Effector memory CD4-positive, alpha-beta T cell (primary cell): ENCODE data around the gene PTPRE.

ENCODE experiments used
- DNase-seq, 3 donors: peaks; one replicate each; pipeline ENCODE4 v3.0.0-alpha.2; 2020
- H3K27ac ChIP-seq: 2 replicates; pipeline ENCODE4 v1.7.0; 2013; ENCODE audit warnings: mild to moderate bottlenecking, low read length, moderate library complexity; ENCODE audit not compliant: insufficient read depth, poor library complexity, severe bottlenecking
- H3K27me3 ChIP-seq: replicated peaks from 2 replicates; pipeline ENCODE4 v1.7.0; 2013; ENCODE audit warnings: mild to moderate bottlenecking, low read length; ENCODE audit not compliant: insufficient read depth, control insufficient read depth, poor library complexity, severe bottlenecking
- H3K36me3 ChIP-seq: 2 replicates; pipeline ENCODE4 v1.7.0; 2013; ENCODE audit warnings: mild to moderate bottlenecking, low read length, moderate library complexity; ENCODE audit not compliant: control insufficient read depth, insufficient read depth
- H3K4me1 ChIP-seq: 2 replicates; pipeline ENCODE4 v1.7.0; 2013; ENCODE audit warnings: low read length, mild to moderate bottlenecking; ENCODE audit not compliant: control insufficient read depth, insufficient read depth, poor library complexity, severe bottlenecking
- H3K4me3 ChIP-seq: 2 replicates; pipeline ENCODE4 v1.7.0; 2013; ENCODE audit warnings: low read length, low read depth, mild to moderate bottlenecking; ENCODE audit not compliant: insufficient read depth, poor library complexity, severe bottlenecking
- H3K9me3 ChIP-seq: 2 replicates; pipeline ENCODE4 v1.7.0; 2013; ENCODE audit warnings: mild to moderate bottlenecking, low read length, moderate library complexity; ENCODE audit not compliant: control insufficient read depth

The PTPRE gene

DNA sequence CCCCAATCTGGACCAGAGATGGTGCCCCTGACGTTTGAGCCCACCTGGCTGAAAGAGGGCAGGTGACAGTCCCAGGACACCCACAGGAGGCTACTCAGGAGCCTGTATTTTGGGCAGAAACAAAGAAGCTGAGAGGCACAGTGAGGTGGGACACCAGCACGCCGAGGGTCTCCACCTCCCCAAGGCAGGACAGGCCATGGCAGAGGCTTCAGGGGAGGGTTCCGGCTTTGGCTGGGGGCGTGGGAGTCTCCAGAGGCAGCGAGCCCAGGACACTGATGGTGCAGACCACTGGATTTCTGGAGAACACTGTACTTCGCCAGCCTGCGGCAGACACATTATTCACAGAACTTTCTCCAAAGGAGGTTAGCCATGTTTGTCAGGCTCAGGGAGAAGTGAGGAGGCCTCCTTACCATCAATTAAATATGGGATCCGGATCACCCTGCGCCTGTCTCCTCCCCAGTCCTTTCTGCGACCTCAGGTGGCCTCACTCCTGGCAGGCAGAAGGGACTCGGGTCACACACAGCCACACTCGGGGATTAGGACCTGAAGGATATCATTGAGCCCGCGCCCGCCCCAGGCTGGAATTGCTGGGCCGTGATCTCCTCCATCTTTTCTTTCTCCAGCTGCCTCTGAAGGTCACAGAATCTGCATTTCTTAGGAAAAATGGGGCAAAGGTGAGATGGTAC, 121.1 kb downstream of the PTPRE start:
- no peaks in the 10 kb centered on the region for H3K36me3 ChIP-seq
- H3K27me3 ChIP-seq = no peaks in the 10 kb centered on the region
- H3K27ac ChIP-seq = no peak overlapping the region
- H3K4me3 ChIP-seq = no peak overlapping the region
- H3K4me1 ChIP-seq = no peaks in the 10 kb centered on the region
- H3K9me3 ChIP-seq = no peaks in the 10 kb centered on the region
- no peak for DNase-seq

DNA sequence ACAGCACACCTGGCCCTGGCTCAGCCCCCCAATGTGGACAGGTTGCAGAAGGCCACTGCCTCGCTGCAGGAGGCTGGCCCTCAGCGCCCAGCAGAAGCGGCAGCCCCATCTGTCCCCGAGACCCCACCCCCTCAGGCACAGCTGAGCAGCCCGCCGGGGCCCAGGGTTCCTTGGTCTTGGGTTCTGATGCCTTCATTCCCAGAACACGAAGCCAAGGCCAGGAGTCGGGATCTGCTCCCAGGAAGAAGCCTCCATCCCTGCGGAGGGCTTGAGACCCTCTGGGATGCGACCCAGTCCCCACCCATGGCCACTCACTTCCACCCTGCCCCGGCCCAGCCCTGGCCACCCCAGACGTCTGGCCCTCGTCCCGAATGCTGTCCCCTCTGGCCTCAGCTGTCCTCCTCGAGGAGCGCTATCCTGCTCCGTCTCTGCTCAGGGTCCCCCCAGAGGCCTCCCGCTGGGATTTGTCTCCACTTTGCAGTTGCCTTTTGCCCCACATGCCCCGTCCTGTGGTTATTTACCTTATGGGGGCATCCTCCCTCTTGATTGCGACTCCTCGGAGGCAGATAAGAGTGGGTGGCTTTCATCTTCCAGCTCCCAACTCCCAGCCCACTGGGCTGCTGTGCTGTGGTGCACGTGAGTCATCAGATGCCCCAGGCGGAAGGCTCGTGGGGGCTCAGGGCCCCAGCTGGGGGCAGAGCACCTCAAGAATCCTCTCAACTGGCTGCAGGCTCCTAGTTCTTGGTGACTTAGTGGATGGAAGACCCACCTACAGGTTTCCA, 121.8 kb downstream of the PTPRE start:
- Histone ChIP-seq H3K9me3 (no peaks in the 10 kb centered on the region), H3K27me3 (no peaks in the 10 kb centered on the region), H3K27ac (no peak overlapping the region), H3K4me1 (no peaks in the 10 kb centered on the region), H3K4me3 (no peak overlapping the region), H3K36me3 (no peaks in the 10 kb centered on the region)
- DNase-seq = no peak

DNA sequence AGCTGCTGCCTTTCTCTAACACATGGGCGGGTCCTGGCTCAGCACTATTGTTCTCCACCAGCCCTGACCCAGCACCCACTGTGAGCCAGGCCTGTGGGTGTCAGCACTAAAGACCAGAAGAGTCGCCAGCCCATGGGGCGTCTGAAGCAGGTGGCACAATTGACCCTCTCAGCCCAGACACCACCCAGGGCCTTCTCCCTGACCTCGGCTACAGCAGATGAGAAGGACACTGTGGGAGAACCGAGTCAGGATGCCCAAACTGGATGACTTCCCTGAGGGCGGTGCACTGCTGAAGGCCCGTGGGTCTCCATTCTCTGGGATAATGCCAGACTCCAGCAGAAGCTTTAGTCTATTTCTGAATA, 122.4 kb downstream of the PTPRE start:
- Histone ChIP-seq H3K4me1 (no peaks in the 10 kb centered on the region), H3K4me3 (no peak overlapping the region), H3K27ac (no peak overlapping the region), H3K9me3 (no peaks in the 10 kb centered on the region), H3K36me3 (no peaks in the 10 kb centered on the region), H3K27me3 (no peaks in the 10 kb centered on the region)
- DNase-seq = no peak

- no peaks in the 10 kb centered on the region for H3K4me1 ChIP-seq
- H3K36me3 ChIP-seq = no peaks in the 10 kb centered on the region
- H3K4me3 ChIP-seq = no peak overlapping the region
- no peaks in the 10 kb centered on the region for H3K9me3 ChIP-seq
- DNase-seq = no peak
- H3K27ac ChIP-seq = no peak overlapping the region
- no peaks in the 10 kb centered on the region for H3K27me3 ChIP-seq
Observed at GRCh38 chr10:128029731-128030369, 122.9 kb downstream of the PTPRE start.

DNA sequence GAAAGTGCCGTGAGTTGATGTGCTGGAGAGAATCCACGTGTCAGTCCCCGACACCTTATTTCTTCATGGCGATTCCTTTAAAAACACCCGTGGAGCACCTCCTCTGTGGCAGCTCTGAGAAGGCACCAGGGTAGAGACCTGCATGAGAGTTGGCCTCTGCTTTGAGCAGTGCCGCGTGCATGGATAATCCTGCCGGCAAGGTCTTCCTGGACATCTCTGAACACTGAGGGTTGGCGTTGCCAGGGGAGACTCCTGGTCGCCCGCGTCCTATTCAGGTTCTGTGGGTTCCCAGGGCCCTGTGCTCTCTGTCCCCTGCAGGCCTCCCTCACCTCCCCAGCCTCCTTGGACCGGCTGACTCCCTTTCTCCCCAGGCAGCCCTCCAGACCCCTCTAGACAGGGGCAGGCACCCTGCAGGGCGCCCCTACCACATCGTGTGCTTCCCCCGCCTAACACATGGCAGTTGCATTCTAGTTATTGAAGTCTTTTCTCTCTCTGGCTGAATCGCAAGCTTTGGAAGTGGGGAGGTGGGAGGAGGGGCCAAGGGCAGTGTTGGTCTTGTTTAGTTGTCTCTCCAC, 123.7 kb downstream of the PTPRE start:
- H3K9me3 ChIP-seq = no peaks in the 10 kb centered on the region
- no peaks in the 10 kb centered on the region for H3K27me3 ChIP-seq
- no peak overlapping the region for H3K27ac ChIP-seq
- H3K4me3 ChIP-seq = no peak overlapping the region
- no peaks in the 10 kb centered on the region for H3K36me3 ChIP-seq
- H3K4me1 ChIP-seq = no peaks in the 10 kb centered on the region
- no peak for DNase-seq

- Histone ChIP-seq H3K4me3 (no peak overlapping the region), H3K27ac (no peak overlapping the region), H3K4me1 (no peaks in the 10 kb centered on the region), H3K36me3 (no peaks in the 10 kb centered on the region), H3K9me3 (no peaks in the 10 kb centered on the region), H3K27me3 (no peaks in the 10 kb centered on the region)
- no peak for DNase-seq
Observed at GRCh38 chr10:128031216-128031615, 124.3 kb downstream of the PTPRE start.

DNA sequence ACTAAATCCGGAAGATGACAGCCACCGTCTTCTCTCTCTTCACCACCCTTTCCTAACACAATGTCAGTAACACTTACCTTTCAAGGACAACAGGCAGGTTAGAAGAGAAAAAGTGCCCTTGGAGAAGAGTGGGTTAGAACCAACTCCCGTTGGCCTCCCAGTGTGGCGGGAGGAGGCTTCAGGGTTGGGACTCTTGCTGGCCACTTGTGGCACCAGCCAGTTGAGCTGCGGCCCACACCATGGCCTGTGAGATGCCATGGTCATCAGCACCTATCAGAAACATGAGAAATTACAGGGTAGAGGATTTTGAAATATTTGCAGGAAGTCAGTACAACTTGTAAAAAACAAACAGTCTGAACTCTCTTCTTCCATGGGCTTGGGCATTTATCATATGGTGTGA, 125.6 kb downstream of the PTPRE start:
- no peak for DNase-seq
- no peaks in the 10 kb centered on the region for H3K9me3 ChIP-seq
- H3K27me3 ChIP-seq = no peaks in the 10 kb centered on the region
- no peak overlapping the region for H3K4me3 ChIP-seq
- H3K27ac ChIP-seq = no peak overlapping the region
- H3K36me3 ChIP-seq = no peaks in the 10 kb centered on the region
- H3K4me1 ChIP-seq = no peaks in the 10 kb centered on the region

- H3K9me3 ChIP-seq = no peaks in the 10 kb centered on the region
- H3K27me3 ChIP-seq = no peaks in the 10 kb centered on the region
- DNase-seq = peak; percentile 22 to 51 (median 35)
- H3K27ac ChIP-seq = no peak overlapping the region
- H3K4me1 ChIP-seq = no peaks in the 10 kb centered on the region
- no peaks in the 10 kb centered on the region for H3K36me3 ChIP-seq
- H3K4me3 ChIP-seq = no peak overlapping the region
Observed at GRCh38 chr10:128035557-128035973, 128.7 kb downstream of the PTPRE start.

DNA sequence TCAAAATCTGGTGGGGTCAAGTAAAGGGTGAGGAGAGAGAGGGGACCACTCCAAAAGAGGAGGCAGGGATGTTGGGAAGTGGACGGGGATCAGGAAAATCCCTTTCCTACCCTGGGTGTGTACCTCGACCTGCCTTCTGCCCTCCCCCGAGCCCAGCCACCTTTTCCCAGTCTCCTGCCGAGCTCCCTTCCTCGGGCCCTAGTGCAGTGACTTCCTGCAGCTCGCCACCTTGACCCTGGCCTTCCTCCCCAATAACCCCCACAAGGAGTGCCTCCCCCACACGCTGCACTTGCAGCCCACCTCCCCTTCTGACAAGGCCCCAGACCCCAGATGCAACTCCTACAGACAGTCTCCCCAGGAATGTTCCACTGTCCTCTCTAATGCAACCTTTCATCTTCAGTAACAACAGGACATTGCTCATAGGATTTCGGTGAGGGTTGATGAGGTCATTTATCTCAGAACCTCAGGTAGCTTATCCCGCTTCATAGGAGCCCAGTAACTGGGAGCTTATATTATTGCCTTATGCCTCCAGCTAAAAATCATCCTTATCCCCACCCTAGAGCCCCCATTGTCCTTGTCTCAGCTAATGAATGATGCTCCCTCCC, 129.2 kb downstream of the PTPRE start:
- no peak overlapping the region for H3K4me3 ChIP-seq
- H3K9me3 ChIP-seq = no peaks in the 10 kb centered on the region
- H3K4me1 ChIP-seq = no peaks in the 10 kb centered on the region
- H3K36me3 ChIP-seq = no peaks in the 10 kb centered on the region
- no peak for DNase-seq
- H3K27ac ChIP-seq = no peak overlapping the region
- no peaks in the 10 kb centered on the region for H3K27me3 ChIP-seq
